OCI-LY3 (cell line): ENCODE measurements around the gene FLNC.

Source experiments
- EZH2phosphoT487 ChIP-seq: fragments of 200-600 bp; shearing (Covaris generic); IDR thresholded peaks from 2 replicates; pipeline ENCODE4 v1.6.1; 2018; ENCODE audit warnings: antibody characterized with exemption, mixed run types, low read depth
- TF ChIP-seq, protein P1 (sequence below): fragments of 200-600, 300-600 bp; sonication (generic); IDR thresholded peaks from 2 replicates; pipeline ENCODE4 v1.5.1; 2014; ENCODE audit warnings: antibody characterized with exemption, low read length, low read depth

DNA sequence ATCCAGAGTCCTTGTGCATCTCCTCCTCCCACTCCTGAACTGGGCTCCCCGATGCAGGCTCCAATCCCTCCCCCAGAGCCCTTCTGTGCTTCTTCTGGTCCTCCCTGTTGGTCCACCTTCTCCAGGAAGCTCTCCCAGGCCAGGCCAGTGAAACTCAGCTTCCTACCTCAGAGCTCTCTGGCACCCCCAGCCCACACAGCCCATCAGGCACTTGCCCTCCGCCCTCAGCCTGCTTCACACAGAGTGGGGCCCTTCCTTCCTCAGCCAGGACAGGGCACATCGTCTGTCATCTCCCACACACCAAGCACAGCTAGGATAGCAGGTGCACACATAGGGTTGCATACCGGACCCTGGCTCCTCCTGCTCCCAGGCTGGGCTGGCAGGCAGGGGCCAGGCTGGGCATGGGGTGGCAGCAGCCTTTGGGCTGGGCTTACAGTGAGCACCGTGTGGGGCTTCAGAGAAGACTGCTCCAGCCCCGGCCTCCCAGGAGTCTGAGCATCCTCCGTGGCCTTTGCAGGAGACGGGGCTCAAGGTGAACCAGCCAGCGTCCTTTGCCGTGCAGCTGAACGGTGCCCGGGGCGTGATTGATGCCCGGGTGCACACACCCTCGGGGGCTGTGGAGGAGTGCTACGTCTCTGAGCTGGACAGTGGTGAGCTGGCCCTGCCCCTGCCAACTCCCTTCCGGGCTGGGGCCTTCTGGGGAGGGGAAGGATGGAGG is 26.0 kb downstream of the FLNC start:
- TF ChIP-seq, protein P1, sequence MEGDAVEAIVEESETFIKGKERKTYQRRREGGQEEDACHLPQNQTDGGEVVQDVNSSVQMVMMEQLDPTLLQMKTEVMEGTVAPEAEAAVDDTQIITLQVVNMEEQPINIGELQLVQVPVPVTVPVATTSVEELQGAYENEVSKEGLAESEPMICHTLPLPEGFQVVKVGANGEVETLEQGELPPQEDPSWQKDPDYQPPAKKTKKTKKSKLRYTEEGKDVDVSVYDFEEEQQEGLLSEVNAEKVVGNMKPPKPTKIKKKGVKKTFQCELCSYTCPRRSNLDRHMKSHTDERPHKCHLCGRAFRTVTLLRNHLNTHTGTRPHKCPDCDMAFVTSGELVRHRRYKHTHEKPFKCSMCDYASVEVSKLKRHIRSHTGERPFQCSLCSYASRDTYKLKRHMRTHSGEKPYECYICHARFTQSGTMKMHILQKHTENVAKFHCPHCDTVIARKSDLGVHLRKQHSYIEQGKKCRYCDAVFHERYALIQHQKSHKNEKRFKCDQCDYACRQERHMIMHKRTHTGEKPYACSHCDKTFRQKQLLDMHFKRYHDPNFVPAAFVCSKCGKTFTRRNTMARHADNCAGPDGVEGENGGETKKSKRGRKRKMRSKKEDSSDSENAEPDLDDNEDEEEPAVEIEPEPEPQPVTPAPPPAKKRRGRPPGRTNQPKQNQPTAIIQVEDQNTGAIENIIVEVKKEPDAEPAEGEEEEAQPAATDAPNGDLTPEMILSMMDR: no peak
- TF ChIP-seq EZH2phosphoT487: no peak
